ENCODE data around the gene MAL.

DNA sequence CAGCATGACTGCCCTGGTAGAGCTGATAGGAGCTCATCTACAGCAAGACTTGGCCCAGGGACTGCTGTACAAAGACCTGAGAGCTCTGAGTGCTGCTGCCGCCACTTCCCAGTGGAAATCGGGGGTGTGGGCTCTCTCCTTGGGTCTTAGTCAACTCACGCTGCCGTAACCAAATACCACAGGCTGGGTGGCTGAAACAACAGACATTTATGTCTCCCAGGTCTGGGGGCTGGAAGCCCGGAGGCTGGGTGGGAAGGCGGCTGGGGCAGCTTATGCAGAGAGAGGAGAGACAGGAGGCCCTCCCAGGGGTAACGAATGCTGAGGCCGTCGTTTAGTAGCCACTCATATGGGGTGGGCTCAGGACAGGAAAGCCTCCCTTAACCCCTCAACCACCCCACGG is 15.4 kb upstream of the MAL start:
- TF ChIP-seq, protein P1, sequence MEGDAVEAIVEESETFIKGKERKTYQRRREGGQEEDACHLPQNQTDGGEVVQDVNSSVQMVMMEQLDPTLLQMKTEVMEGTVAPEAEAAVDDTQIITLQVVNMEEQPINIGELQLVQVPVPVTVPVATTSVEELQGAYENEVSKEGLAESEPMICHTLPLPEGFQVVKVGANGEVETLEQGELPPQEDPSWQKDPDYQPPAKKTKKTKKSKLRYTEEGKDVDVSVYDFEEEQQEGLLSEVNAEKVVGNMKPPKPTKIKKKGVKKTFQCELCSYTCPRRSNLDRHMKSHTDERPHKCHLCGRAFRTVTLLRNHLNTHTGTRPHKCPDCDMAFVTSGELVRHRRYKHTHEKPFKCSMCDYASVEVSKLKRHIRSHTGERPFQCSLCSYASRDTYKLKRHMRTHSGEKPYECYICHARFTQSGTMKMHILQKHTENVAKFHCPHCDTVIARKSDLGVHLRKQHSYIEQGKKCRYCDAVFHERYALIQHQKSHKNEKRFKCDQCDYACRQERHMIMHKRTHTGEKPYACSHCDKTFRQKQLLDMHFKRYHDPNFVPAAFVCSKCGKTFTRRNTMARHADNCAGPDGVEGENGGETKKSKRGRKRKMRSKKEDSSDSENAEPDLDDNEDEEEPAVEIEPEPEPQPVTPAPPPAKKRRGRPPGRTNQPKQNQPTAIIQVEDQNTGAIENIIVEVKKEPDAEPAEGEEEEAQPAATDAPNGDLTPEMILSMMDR (IDR thresholded peaks at IDR 0.05; ENCODE audit: low read depth, low read length) = no peak
- TF ChIP-seq POLR2A (IDR thresholded peaks at IDR 0.05; ENCODE audit: extremely low read depth, insufficient read length) = no peak
